ENCODE measurements around the gene RNASEH2A.
"Not testable (repeated sequence)": the region's sequence is repeated elsewhere in the genome, so short reads cannot be mapped to it uniquely, and the experiment has no call there.

The RNASEH2A gene

DNA sequence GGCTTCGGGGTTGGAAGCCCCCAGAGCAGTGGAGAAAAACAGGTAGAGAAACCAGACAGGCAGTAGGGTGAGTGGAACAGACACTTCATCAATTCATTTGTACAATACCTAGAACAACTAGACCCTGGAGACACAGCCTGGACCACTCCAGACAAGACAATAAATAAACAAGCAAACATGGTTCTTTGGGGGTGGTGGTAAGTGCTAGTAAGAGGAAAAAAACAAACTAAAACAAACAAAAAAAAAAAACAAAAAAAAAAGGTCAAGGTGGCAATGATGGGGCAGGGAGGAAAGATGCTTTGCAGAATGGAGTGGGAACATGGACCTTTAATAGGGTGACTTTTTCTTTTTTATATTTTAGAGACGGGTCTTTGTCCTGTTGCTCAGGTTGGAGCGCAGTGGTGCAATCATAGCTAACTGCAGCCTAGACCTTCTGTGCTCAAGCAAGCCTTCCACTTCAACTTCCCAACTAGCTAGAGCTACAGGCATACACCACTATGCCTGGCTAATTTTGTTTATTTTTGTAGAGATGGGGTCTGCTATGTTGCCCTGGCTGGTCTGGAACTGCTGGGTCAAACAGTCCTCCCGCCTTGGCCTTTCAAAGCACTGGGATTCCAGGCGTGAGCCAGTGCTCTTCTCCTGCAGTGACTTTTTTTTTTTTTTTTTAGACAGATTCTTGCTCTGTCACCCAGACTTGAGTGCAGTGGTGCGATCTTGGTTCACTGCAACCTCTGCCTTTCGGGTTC lies 12.0 kb upstream of the RNASEH2A start:
- no peak for DNase-seq

DNA sequence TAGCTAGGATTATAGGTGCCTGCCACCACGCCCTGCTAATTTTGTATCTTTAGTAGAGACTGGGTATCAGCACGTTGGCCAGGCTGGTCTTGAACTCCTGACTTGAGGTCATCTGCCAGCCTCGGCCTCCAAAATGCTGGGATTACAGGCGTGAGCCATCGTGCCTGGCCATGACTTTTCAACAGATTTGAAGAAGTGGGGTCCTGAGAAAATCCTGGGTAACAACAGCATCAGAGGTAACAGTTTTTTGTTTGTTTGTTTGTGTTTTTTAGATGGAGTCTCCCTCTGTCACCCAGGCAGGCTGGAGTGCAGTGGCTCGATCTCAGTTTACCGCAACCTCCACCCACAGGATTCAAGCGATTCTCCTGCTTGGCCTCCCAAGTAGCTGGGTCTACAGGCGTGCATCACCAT lies 11.4 kb upstream of the RNASEH2A start:
- DNase-seq: no peak

DNA sequence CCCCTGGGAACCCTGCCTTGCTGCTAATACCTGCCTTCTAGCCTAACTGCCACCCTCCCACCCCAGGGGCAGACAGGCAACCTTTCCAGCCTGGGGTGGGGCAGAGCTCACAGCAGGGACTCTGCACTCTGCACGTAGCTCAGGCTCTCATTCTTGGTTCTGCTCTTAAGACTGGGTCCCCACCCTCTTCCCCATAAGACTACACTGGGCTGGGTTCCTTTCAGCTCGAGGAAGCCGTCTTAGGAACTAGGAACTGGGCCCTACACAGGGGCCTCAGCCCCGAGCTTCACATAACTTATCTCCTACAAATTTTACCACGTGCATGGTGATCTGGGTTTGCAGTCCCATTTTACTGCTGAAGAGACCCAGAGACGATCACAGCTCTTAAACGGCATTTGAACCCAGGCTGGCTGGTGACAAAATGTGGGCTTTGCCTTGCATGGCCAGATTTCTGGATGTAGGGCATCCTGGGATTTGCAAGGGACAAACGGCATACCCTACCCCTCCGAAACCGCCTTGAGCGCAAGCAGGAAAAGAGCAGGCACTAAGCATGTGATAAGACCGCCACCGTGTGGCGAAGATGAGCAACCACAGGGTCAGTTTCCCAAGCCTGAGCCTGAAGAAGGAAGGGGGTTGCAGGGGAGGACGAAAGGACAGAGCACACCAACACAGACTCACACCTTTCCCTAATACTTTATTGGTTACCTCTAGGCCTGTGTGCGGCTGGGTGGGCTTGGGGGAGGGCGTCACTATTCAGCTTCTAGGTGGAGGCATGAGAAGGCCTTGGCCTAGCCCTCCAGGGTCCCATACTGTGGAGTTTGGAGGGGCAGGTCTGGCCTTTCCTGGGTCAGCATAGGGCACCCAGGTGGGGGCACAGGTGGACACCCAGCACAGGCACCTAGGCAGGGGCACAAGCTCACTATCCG lies 10.0 kb upstream of the RNASEH2A start:
- peak; percentile 82 for DNase-seq

DNA sequence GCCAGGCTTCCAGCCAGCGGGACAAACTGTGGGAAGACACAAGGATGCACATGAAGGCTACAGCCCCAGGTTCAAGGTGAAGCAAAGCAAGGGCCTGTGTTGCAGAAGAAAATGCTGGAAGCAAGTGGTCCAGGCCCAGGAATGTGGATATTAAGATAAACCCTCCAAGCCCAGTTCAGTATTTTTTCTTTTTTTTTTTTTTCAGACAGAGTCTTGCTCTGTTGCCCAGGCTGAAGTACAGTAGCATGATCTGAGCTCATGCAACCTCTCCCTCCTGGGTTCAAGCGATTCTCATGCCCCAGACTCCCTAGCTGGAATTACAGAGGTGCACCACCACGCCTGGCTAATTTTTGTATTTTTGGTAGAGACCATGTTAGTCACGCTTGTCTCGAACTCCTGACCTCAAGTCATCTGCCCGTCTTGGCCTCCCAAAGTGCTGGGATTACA lies 9.2 kb upstream of the RNASEH2A start:
- no peak for DNase-seq

DNA sequence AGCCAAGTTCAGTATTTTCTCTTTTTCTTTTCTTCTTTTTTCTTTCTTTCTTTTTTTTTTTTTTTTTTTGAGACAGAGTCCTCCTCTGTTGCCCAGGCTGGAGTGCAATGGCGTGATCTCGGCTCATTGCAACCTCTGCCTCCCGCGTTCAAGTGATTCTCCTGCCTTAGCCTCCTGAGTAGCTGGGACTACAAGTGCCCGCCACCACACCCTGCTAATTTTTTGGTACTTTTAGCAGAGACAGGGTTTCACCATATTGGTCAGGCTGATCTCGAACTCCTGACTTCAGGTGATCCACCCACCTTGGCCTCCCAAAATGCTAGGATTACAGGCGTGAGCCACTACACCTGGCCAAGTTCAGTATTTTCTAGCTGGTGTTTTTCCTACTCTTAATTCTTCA lies 8.8 kb upstream of the RNASEH2A start:
- DNase-seq: not testable (repeated sequence)

DNA sequence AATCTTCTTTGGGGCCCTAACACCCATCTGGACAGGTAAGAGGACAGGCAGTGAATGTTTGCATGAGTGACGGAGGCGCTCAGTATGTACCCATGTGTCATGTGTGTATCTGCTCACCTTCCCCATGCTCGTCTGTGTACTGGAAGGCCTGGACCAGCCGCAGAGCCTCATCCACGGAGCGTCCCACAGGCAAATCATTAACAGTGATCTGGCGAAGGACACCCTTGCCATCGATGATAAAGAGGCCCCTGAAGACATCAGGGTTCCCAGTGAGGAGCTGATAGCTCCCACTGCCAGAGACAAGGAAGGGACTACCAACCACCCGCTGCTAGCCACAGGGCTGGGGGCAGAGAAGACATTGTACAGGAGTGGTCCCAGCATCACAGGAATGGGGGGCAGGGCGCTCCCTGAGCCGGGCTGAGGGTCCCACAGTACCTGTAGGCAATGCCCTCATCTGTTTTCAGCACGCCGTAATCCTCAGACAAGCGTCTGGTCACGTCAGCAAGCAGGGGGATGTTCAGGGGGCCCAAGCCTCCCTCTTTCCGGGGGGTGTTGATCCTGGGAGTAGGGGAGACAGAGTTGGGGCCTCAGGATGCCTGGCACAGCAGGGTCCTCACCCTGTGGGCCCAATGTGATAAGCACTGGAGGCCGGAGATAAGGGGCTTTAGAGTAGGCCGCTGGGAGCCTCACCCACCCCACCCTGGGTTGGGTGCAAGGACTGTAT lies 6.5 kb upstream of the RNASEH2A start:
- no peak for DNase-seq

DNA sequence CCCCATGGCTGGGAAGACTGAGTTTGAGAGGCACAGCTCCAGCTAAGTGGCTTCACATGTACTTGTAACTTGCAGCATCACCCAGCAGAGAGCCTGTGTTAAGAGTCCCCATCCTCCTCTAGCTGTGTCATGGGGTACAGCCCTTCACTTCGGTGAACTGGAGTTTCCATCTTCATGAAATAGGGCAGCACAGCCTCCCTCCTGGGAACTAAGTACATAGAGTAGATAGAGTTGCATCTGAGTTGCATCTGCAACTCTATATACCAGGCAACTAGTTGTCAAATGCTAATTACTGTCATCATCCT lies 6.0 kb upstream of the RNASEH2A start:
- DNase-seq: no peak

DNA sequence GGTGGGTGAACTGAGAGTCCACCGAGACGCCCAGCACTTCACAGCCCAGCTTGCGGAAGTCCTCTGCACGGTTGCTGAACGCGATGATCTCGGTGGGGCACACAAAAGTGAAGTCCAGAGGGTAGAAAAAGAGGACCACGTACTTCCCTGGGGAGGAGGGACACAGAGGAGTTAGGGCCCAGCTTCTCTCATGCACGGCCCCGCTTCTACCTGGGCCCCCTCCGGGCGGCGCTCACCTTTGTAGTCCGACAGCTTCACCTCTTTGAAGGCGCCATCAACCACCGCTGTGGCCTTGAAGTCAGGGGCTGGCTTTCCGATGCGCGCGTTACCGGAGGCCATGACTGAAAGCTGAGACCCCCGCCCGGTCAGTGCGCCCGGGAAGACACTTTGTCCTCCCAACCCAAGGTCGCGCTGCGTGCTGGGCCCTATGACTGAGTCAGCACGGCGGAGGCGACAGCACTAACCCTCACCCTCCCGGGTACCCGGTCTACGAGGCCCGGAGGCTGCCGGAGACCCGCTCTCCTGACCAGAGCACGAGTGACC lies 5.4 kb upstream of the RNASEH2A start:
- peak; percentile 34 for DNase-seq

DNA sequence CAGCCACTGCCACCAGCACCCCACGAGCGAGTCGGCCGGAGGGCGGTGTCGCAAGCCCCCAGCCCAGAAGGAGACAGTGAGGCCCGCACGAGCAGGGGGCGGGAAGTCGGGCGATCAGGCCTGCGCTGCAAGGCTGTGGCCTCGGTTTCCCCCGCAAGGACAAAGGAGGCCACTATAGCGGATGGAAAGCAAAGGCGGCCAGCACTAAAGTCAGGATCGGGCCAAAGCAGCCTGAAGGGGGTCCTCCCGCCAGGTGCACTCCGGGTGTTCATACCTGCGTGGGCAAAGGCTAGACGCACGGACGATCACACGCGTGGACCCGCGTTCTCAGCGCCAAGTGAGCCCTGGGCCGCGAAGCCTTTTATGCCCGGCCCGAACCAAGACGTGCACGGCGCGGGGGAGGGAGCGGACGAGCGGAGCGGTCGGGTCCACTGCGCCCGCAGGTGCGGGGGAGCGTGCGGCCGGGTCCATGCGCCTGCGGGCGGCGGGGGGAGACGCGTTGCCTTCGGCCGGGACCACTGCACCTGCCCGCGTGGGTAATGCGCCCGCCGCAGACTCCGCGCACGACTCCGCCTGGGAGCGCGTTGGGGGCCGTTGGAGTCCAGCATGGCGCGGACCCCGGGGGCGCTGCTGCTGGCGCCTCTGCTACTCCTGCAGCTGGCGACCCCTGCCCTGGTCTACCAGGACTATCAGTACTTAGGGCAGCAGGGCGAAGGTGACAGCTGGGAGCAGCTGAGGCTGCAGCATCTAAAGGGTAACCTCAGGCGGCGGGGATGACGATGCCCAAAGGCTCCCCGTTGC lies 4.7 kb upstream of the RNASEH2A start, which contains the start of the genes PRDX2 and THSD8:
Gene PRDX2 (minus strand): TSS at position 335 of the 801 bp plus-strand sequence. CDS start 539 bp downstream, outside the sequence.
Gene THSD8 (plus strand): TSS at position 604 of the 801 bp plus-strand sequence. CDS start 3 bp downstream, at position 607.
- DNase-seq: peak; percentile 80

DNA sequence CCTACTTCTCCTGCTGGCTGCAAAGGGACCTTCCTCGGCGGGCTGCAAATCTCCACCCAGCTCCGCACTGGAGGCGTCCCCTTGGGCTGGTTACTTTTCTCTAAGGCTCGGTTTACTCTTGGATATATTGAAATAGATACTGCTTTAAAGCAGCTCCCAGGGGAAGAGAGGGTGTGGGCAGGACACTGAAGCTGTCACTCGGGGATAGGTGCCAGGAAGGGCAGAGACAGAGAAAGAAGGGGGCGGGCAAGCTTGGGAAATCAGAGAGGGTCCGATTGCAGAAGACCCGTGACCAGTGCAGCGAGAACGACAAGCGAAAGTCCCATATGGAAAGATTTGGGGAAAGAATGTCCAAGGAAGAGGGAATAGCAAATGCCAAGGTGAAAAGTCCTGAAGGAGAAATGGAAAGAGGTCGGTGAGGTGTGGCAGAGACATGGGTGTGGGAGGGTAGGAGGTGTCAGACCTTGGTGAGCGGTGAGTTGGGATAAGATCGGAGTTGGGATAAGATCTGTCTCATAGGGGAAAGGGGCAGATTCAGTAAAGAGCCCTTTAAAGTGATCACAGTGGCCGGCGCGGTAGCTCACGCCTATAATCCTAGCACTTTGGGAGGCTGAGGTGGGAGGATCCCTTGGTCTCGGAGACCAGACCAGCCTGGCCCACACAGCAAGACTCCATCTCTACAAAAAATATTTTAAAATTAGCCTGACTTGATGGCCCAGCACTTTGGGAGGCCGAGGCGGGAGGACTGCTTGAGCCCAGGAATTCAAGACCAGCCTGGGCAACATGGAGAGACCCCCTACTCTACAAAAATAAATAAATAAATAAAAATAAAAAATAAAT lies 3.9 kb upstream of the RNASEH2A start:
- no peak for DNase-seq

DNA sequence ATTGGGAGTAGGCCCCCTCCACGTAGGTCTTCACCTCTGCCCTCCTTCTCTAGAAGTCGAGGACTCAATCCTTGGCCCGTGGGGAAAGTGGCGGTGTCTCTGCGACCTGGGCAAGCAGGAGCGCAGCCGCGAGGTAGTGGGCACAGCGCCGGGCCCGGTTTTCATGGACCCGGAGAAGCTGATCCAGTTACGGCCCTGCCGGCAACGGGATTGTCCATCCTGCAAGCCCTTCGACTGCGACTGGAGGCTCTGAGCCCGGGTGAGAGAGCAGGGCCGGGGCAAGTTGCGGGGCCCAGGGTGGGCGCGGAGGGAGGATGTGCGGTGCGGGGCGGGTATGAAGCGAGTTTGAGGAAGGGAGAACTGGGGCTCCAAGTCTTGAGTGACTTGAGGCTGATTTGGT lies 2.3 kb upstream of the RNASEH2A start:
- no peak for DNase-seq

DNA sequence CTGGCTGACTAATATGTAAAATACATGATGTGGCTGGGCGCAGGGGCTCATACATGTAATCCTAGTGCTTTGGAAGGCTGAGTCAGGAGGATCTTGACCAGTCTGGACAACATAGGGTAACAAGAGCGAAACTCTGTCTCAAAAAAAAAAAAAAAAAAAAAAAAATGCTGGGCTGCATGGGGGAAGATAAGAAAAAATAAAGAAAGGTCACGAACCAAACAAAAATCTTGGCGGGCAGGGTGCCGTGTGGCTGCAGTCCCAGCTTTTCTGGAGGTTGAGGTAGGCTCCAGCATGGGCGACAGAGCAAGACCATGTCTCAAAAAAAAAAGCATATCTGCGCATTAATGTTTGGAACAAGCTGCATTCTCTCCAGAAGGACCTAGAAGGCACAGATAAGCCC lies 8.7 kb downstream of the RNASEH2A start:
- no peak for DNase-seq

DNA sequence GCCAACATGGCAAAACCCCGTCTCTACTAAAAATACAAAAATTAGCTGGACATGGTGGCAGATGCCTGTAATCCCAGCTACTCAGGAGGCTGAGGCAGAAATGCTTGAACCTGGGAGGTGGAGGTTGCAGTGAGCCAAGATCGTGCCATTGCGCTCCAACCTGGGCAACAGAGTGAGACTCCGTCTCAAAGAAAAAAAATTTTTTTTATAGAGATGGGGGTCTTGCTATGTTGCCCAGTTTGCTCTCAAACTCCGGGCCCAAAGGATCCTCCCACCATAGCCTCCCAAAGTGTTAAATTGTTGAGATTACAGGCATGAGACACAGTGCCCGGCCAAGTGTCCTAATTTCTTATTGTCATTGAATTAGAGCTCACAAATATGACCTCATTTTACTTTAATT lies 10.8 kb downstream of the RNASEH2A start:
- DNase-seq: not testable (repeated sequence)

DNA sequence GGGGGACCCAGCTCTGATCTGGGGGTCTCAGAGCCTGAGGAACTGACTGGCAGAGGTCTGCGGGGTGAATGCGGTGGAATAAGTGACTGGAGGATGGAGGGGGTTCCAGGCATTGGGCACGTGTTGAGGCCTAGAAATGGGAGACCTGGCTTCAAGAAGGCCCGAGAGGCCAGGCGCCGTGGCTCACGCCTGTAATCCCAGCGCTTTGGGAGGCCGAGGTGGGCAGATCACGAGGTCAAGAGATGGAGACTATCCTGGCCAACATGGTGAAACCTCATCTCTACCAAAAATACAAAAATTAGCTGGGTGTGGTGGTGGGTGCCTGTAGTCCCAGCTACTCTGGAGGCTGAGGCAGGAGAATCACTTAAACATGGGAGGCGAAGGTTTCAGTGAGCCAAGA lies 11.4 kb downstream of the RNASEH2A start:
- DNase-seq: not testable (repeated sequence)

DNA sequence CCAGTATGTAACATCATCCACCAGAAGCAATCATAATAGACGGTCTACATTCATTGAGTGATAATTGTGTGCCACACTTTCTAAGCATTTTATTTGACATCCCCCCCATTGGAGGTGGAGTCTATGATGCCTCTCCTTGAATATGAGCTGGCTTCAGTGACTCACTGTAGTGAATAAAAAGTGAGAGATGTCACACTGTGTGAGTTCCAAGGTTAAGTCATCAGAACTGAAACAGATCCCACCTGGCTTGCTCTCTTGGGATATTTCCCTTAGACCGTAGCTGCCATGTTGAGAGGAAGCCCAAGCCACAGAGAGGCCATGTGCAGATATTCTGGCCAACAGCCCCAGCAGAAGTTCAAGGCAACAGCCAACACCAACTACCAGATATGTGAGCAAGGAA lies 15.4 kb downstream of the RNASEH2A start:
- DNase-seq: no peak

DNA sequence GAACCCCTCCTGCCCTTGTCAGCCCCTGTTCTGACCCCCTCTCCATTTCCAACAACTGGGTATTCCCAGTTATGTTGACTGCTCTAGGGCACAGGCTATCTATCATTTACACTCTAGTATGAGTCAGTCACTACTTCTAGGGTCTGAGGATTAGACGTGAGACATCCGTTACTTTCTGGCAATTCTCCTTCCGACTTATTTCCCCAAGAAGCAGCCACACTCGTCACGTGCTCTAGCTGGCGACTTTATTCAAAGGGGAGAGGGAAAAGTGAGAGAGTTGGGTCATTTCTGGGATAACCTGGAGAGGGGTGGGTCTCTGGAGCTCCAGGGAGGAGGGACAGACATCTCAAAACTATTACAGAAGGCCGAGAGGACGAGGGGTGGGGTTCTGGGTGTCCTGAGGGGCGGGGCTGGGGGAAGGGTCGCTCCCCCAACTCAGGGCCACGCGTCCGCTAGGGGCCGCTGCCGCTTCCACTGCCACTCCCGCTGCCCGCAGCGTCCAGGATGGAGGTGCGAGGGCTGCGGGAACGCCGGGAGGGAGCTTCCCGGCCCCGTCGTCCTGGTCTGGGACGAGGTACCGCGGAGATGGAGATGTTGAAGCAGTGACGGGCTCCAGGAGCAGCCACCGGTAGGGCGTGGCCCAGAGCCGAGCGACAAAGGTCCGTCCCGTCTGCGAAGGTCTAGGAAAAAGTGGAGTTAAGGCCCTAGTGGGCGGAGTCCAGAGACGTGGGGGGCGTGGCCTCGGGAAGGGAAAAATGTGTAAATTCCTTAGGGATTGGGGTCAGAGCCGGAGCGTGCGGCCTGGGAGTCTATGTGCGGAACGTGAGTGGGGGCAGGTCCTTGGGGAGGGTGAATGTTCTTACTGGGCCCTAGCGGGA lies 19.1 kb downstream of the RNASEH2A start:
- DNase-seq: peak; percentile 37

DNA sequence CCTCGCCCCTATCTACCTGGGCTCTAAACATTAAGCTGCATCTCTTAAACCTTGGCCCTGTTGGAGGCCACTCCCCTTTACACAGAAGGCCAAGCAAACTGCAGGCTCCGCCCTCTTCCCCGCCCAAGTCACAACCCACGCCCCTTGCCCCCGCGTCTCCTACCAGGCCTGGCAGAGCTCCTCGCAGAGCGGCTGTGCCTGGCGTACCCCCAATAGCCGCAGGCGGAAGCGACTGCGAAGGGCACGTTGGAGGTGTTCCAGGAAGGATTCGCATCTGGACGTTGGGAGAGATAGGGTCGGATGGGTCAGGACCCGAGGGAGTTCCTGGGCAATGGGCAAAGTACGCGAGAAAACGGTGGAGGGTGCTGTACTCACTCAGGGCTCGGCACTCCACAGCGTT lies 22.1 kb downstream of the RNASEH2A start:
- DNase-seq: peak; percentile 10

DNA sequence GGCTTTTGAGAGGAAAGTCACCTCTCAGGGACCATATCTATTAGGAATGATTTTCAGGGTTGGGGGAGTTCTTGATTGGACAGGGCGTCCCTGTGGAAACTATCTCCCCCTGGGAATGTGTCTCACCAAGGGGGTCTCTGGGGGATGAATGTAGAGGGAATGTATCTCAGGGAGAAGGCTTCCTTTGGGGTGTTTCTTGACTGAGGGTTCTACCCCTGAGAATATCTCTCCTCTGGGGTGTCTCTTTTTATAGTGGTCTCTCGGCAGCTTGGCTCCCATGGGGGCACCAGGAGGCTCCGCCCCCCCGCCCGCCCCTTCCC lies 27.0 kb downstream of the RNASEH2A start:
- no peak for DNase-seq

DNA sequence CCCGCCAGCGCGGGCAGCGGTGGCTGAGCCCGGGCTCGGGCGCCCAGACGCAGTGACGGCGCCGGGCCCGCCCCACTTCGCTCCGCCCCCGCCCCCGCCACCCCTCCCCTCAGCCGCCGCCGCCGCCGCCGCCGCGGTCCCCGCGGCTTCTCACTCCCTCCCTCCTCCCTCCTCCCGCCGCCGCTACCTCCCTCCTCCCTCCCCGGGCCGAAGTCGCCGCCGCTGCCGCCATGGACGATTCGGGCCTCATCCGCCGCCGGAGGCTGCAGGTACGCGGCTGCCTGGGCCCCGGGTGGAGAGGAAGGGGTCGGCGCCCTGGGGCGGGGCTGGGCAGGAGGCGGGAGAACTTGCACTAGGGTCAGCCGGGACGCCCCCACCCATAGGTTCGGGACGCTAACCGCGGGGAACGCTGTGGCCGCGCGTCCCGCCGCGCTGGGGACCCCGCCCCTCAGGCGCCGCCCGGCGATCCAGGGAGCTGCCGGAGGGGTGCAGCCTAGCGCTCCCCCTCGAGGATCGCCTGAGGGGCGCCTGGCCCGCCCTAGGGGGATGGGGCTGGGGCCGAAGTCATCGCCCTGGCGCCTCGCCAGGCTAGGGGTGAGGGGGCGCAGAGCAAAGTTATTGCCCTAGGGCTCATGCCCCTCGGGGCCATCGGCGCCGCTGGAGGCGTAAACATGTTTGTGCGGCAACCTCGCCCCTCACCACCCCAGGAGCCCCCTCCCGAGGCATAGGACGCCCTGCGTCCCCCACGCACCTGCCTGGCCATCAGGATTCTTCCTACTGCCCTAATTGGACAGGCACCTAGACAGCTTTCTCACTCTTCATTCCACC lies 27.6 kb downstream of the RNASEH2A start:
- peak; percentile 54 for DNase-seq

Measured in CD4-positive, alpha-beta T cell treated with Interleukin-6 for 4 hours (primary cell).